Left kidney (tissue), 2 donors: ENCODE data around the gene TBXA2R. TPM values are rescaled to one million over a fixed set of nuclear protein-coding genes. Genes with fewer than 3 reads are reported as not detected.
"Not testable (repeated sequence)": the region's sequence is repeated elsewhere in the genome, so short reads cannot be mapped to it uniquely, and the experiment has no call there.

Source experiments
- DNase-seq: peaks from one replicate; pipeline ENCODE4 v3.0.0-alpha.2; 2013
- polyA plus RNA-seq: library from polyadenylated mRNA; unstranded; fragments of 120-200 nt; gene quantifications from one replicate; pipeline ENCODE4 v1.2.1, GENCODE V29; 2013; ENCODE audit not compliant: insufficient read length

The TBXA2R gene
- polyA plus RNA-seq, 1 donor = 2.2 TPM

DNA sequence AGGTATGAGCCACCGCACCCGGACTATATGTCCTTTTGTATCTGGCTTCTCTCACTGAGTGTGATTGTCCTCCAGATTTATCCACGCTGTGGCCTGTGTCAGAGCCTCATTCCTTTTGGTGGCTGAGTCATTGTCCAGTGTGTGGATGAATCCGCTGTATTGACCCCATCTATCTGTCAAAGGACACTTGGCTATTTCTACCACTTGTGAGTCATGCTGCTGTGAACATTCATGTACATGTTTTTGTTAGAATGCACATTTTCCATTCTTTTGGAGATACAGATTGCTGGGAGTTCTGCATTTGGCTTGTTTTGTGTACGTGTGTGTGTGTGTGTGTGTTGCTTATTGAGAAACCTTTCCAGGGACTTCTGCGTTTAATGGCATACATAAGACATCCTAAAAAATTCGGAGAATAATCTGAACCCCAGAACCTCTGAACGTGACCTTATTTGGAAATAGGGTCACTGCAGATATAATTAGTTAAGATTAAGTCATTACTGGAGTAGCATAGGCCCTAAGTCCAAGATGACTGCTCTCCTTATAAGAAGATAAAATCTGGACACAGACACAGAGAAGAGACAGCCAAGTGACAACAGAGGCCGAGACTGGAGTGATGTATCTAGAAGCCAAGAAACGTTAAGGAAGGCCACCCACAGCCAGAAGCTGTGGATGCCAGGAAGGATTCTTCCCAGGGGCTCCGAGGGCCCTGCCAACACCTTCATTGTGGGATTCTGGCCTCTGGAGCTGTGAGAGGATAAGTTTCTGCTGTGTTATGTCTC, 26.3 kb downstream of the TBXA2R start:
- no peak for DNase-seq

DNA sequence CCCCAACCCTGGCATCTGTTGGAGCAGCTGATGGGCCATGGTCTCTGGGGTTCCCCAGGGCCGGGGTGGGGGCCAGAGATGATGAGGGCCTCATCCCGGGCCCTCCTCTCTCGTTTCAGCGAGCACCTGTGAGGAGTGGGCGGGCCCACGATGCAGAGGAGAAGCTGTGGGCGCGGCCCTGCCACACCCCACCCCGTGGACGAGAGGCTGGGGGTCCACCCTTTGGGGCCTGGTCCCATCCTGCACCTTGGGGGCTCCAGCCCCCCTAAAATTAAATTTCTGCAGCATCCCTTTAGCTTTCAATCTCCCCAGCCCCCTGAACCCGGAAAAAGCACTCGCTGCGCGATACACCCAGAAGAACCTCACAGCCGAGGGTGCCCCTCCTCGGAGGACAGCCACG, 28.3 kb downstream of the TBXA2R start:
- no peak for DNase-seq

DNA sequence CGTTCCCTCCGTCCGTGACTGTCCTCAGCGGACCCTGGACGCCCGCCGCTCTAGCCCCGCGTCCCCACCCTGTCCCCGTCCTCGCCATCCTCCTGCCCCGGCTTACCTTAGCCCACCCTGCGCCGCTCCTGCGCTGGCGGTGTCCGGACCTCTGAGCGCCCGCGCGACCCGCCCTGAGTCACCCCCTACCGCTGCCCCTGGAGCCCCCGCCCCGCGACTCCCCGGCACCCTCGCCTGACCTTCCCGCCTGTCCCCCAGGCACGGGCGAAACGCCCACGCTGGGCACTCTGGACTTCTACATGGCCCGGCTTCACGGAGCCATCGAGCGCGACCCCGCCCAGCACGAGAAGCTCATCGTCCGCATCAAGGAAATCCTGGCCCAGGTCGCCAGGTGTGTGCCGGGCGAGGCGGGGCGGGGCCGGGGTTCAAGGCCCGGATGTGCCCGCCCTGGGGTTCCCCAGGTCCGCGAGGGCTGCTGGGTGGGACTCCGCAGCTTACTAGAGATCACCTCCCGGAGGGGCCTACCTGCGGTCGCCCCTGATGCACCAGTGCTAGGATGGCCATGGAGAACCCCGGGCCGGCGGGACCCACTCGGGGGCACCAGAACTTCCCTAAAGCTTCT, 28.8 kb downstream of the TBXA2R start:
- no peak for DNase-seq

DNA sequence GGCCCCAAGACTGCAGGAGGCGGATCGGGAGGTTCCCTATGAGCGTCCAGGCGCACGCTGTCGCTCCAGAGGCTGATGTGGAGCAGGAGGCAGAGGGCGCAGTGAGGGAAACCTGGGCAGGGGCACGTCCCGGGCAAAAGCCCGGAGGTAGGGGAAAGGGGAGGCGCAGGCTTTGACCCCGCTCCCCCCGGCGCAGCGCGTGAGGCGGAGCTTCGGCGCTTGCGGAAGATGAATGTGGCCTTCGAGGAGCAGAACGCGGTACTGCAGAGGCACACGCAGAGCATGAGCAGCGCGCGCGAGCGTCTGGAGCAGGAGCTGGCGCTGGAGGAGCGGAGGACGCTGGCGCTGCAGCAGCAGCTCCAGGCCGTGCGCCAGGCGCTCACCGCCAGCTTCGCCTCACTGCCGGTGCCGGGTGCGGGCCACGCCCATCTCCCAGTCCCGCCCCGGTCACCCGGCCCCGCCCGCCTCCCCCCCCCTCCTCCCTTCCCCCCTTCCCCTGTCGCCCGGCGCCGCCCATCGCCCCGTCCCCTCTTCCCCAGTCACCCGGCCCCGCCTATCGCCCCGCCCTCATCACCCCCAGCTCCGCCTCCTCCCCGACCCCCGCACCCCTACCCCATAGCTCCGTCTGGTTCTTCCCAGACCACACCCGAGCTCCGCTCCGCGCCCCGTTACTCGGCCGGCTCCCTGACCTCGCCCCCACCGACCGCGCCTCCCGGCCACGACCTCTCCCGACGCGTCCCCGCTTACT, 29.8 kb downstream of the TBXA2R start:
- no peak for DNase-seq

DNA sequence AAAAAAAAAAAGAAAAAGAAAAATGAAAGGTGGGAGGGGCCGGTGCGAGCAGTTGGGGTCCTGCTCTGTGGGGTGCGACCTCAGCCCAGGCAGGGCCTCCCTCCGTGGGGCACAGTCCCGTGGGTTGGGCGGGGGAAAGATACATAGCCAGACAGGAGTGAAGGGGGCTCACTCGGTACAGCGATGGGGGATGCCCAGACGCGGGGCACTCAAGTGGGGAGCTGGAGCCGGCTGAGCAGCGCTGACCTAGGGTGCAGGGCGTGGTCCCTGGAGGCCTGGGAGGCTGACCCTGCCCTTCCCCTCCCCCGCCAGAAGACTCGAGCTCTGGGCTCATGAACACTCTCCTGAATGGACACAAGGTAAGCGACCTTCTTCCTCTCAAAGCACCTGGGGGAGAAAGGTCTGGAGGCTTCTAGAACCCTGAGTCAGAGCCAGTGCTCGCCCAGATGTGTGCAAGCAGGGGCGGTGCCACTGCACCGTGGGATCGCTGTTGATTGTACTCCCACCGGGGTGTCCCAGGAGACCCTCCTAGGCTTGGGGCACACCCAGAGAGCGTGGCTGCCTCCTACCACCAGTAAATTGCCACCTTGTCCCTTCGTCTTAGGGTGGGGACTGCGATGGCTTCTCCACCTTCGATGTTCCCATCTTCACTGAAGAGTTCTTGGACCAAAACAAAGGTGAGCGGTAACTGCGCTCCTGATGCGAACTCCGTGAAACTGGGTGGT, 30.6 kb downstream of the TBXA2R start:
- no peak for DNase-seq

DNA sequence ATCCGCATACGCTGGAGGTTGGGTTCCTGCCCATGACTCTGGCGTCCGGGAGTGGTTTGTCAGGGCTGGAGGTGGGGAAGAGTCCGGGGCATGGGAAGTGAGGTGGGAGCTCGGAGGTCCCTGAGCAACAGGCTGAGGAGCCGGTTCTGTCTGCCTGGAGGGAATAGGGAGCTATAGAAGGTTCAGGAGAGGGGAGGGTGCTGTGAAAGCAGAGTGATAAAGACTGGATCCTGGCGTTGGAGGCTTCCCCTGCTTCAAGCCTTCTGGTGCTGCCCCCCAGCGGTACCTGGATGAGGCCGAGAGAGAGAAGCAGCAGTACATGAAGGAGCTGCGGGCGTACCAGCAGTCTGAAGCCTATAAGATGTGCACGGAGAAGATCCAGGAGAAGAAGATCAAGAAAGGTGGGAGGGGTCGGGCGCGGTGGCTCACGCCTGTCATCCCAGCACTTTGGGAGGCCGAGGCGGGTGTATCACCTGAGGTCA, 31.4 kb downstream of the TBXA2R start:
- DNase-seq = no peak

DNA sequence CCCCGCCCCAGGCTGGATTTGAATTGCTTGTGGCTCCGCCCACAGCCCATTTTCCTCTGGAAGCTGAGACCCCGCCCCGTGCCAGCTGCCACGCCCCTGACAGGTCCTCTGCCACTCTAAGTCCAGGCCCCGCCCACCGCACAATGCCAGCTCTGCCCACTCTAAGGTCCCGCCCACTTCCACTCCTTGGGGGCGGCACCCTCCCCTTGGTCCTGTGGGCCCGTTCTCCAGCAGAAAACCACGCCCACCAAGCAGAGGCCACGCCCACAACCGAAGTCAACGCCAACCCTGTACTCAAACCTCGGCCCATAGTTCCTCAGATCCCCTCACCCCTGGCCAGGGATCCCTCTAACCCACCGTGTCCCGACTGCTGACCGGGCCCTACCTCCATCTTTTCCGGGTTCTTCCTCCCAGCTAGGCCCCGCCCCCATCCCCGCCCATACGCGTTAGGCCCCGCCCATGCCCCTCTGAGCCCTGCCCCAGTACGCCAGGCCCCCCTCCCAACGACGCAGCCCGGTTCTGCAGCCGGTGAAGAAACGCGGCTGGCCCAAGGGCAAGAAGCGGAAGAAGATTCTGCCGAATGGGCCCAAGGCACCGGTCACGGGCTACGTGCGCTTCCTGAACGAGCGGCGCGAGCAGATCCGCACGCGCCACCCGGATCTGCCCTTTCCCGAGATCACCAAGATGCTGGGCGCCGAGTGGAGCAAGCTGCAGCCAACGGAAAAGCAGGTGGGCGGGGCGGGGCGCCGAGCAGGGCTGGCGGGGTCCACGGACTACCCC, 32.6 kb downstream of the TBXA2R start:
- DNase-seq = peak; percentile 61

DNA sequence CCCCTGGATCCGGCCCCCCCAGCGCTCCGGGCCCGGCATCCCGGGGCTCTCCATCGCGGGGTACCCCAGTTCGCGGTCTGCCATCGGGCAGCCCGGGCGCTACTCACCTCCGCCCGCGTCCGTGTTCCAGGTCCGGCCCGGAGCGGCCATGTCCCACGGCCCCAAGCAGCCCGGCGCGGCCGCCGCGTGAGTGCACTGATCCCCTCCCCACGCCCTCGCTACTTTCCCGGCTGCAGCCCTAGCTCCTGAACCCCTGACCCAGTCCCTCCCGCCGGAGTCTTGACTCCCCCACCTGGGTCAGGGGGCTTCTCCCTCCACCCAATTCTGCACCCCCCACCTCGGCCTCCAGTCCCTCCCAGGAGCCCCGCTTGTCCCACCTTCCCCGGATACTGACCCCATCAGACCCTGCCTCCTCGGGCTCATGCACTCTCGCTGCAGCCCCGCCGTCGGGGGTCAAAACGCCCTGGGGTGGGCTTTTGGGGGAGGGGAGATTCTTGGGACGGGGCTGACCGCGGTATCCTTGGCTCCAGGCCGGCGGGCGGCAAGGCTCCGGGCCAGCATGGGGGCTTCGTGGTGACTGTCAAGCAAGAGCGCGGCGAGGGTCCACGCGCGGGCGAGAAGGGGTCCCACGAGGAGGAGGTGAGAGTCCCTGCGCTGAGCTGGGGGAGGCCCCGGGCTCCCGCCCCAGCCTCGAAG, 33.4 kb downstream of the TBXA2R start:
- no peak for DNase-seq

DNA sequence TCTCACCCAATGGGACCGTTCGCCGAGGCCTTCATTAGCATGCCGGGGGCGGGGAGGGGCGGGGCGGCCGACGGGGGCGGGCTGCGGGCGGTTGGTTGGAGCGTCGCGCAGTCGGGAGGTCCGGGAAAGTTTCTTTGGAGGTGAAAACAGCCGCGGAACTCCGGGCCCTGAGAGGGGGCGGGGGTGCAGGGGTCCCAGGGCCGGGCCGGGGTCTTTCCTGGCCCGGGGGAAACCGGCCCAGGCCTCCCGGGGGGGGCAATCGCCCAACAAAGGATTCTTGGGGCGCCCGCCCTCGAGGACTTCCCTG, 33.9 kb downstream of the TBXA2R start, which contains the start of gene HMG20B:
TSS of gene HMG20B (plus strand) at position 90 of the 307 bp plus-strand sequence. CDS start 366 bp downstream, outside the sequence.
- DNase-seq = no peak

DNA sequence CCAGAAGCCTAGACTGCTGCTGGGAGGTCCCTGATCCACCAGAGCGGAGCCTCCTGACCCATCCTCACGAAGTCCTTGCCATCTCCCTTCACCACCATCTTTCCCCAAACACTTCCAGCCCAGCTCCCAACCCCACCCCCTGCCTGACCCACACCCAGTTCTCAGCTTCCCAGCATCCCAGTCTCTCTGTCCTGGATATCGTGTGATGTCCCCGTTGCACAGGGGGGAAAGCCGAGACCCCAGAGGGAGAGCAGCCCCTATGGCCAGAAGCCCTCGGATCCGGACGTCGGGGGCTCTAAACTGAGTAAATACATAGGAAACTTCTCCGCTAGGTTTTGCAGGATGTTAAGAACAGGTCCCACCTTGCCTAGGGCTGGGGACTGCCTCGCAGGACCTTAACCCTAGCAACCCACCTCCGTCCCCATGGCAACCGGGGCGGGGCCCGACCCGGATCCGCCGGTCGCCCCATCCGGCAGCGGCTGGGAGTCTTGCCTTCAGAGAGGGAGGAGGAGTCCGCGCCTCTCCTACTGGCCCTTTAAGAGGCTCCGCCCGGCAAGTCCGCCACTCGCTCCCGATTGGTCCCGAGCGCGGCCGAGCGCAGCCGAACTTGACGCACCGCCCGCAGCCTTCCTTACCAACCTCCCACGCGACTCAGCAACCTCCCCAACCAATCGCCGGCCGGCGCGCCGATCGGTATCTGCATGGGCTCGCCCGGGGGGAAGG, 34.4 kb downstream of the TBXA2R start:
- peak; percentile 99 for DNase-seq

DNA sequence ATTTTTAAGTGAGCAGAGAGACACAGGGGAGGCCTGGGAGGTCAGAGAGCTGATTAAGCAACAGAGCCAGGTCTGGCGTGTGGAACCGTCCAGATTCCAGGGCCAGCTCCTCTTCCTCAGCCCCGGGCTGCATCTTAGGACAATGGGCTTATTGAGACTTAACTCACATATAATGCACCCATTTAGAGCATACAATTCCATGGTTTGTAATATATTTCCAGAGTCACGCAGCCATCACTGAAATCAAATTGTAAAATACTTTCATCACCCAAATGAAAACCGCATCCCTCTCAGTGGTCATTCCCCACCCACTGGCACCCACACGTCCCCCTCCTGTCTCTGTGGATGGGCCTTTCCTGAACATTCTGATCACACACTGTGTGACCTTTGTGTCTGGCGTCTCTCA, 36.1 kb downstream of the TBXA2R start:
- DNase-seq = no peak

DNA sequence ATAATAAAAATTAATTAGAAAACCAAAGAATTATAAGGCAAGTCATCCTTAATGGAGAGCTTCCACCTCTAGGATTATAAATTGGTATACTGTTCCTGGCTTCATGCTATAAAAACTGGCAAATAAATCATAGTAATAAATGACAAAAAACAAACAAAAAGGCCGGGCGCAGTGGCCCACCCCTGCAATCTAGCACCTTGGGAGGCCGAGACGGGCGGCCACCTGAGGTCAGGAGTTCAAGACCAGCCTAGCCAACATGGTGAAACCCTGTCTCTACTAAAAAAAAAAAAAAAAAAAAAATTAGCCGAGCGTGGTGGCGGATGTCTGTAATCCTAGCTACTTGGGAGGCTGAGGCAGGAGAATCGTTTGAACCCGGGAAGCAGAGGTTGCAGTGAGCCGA, 36.6 kb downstream of the TBXA2R start:
- DNase-seq = not testable (repeated sequence)

DNA sequence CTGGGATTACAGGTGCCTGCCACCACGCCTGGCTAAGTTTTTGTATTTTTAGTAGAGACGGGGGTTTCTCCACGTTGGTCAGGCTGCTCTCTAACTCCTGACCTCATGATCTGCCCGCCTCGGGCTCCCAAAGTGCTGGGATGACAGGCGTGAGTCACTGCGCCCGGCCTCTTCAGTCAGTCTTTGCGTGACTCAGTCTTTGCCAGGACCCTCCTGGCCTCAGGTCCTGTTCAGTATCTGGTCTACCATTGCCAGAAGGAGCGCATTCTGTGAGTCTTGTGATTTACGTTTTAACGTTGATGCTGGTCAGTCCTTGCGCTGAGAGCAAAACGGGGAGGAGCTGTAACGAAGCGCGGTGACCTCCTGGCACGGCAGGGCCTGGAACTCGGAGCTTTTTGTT, 41.5 kb downstream of the TBXA2R start:
- DNase-seq = no peak

DNA sequence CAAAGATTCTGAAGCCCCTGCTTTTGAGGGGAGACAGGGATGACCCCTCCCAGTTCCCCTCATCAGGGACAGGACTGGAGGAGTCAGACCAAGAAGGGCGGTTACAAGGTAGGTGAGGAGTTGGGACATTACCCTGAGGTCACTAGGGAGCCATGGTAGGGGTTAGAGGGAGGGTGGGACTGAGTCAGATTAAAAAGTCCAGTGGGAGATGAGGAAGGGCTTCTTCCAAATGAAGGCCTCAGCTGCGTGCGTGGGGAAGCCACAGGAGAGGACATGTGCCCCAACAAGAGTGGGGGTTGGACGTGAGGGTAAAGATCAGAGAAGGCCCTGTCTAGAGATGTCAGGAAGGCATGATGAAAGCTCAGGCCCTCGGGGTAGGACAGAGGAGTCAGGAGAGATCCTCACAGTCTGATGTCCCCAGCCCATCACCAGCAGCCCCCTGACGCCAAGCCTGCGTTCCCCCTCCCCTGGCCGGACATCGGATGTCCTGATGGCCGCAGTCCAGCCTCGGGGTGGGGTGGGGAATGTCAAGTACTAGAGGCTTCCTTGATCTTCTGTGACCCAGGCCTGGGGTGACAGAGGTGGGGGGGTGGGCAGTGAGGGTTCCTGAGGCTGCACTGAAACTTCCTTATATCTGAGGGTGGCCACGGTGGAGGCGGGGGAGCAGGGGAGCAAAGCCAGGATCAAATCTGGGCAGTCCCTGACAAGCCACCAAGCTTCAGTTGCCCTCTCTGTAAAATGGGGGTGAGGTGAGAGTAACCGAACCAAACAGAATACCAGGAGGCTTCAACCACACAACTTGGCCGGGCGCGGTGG, 42.8 kb downstream of the TBXA2R start:
- DNase-seq = no peak

DNA sequence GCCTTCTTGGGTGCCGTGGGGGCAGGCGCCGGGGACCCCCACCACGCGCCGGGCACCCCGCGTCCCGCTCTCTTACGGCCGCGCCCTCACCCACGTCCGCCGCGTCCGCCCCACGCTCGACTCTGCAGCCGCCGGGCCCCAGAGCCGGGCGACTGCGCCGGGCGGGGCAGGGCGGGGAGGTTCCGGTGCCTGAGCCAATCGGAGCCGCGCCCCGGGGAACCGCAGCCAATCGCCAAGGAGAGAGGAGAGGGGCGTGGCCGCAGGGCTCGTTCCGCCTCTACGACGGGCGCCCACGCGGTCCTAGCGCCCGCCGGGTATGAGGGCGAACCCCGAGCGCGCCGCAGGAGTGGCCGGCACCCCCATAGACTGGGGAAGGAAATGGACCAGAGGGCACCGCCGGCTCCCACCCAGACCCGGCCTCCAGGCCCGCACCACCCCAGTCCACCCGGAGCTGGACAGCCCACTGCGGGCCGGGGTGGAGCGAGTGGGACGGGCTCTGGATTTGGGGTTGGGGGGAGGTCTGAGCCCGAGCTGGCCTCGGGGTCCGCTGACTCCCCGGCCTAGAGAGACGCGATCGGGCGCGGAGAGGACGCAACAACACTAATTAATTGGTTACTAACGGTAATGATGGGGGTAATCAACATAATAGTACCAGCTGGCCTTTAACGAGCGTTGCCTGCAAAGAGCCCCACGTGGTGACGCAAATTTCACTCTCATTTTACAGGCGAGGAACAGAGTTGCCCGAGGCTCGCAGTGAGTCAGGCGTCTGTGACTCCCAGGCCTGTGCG, 49.0 kb downstream of the TBXA2R start, which contains the start of gene MFSD12:
TSS of gene MFSD12 (minus strand) at position 126 of the 788 bp plus-strand sequence. CDS start 183 bp downstream, outside the sequence.
- peak; percentile 91 for DNase-seq

DNA sequence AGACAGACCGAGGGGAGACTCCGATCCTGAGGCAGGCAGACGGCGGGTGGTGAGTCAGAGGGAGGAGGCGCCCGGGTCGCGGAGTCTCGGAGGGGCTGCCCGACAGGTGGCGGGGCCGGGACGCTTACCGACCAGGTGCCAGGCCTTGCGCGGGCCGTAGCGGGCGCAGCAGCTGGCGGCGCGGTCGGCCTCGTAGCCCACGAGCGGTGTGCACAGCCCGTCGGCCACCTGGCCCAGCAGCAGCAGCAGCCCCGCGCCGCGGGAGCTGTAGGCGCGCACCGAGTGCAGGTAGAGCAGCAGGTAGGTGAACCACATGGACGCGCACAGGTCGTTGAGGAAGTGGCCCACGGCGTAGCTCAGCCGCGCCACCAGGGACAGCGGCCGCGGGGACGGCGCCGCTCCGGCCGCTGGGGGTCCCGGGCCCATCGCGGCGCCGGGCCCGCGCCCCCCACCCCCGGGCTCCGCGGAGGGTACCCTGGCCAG, 49.7 kb downstream of the TBXA2R start:
- no peak for DNase-seq

DNA sequence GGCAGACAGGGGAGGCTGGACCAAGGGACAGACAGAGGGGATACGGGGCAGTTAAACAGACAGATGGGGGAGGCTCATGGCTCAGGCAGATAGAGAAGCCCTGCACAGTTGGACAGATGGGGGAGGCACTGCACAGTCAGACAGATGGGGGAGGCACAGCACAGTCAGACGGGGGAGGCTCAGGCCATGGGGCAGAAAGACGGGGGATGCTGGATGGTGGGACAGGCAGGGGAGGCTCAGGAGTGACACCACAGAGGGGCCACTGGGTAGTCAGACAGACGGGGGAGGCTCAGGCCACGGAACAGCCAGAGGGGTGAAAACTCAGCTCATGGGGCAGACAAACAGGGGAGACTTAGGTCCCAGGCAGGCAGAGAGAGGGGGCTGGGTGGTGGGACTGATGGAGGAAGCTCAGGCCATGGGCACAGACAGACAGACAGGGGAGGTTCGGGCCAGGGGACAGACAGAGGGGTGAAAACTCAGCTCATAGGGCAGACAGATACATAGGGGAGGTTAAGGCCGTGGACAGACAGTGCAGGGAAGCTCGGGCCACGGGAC, 50.2 kb downstream of the TBXA2R start:
- DNase-seq = no peak
